Measurements from ENCODE around the gene ADRA2B.
"Not testable (repeated sequence)": the region's sequence is repeated elsewhere in the genome, so short reads cannot be mapped to it uniquely, and the experiment has no call there.

ADRA2B gene

GRCh38 chr2:96150007-96150640, 33.8 kb upstream of the ADRA2B start:
- no peak for DNase-seq

GRCh38 chr2:96148410-96149217, 32.2 kb upstream of the ADRA2B start:
- peak; percentile 98 for DNase-seq

- DNase-seq, result peak; percentile 31
These were observed 31.3 kb upstream of the ADRA2B start for GRCh38 chr2:96147593-96148201.

GRCh38 chr2:96146881-96147592, 30.7 kb upstream of the ADRA2B start:
- DNase-seq, result no peak

GRCh38 chr2:96146153-96146880, 29.9 kb upstream of the ADRA2B start:
- DNase-seq, result peak; percentile 88

GRCh38 chr2:96145848-96146152, 29.4 kb upstream of the ADRA2B start:
- no peak for DNase-seq

- DNase-seq, result peak; percentile 96
These were observed 28.9 kb upstream of the ADRA2B start, which contains the start of gene DUSP2 for GRCh38 chr2:96145036-96145847. TSS of gene DUSP2 (minus strand) at chr2:96145440. CDS start at chr2:96145354, 86 bp downstream.

- DNase-seq, result peak; percentile 57
These were observed 28.2 kb upstream of the ADRA2B start for GRCh38 chr2:96144481-96145035.

GRCh38 chr2:96143848-96144480, 27.6 kb upstream of the ADRA2B start:
- DNase-seq, result peak; percentile 62

- DNase-seq, result peak; percentile 45
These were observed 27.0 kb upstream of the ADRA2B start for GRCh38 chr2:96143231-96143847.

GRCh38 chr2:96142217-96143113, 26.1 kb upstream of the ADRA2B start:
- peak; percentile 74 for DNase-seq

GRCh38 chr2:96141624-96141967, 25.2 kb upstream of the ADRA2B start:
- not testable (repeated sequence) for DNase-seq

- no peak for DNase-seq
These were observed 24.7 kb upstream of the ADRA2B start for GRCh38 chr2:96140941-96141623.

GRCh38 chr2:96139181-96139758, 22.9 kb upstream of the ADRA2B start:
- DNase-seq, result no peak

GRCh38 chr2:96138179-96139145, 22.1 kb upstream of the ADRA2B start, which contains the start of gene ASTL:
TSS of gene ASTL (minus strand) at chr2:96138502. CDS start at chr2:96138436, 66 bp downstream.
- peak; percentile 61 for DNase-seq

- no peak for DNase-seq
These were observed 21.2 kb upstream of the ADRA2B start for GRCh38 chr2:96137321-96138178.
